HepG2 (cell line): ENCODE data around the gene PITHD1. TPM values are rescaled to one million over a fixed set of nuclear protein-coding genes. Genes with fewer than 3 reads are reported as not detected.

Experiments
- ETS1 ChIP-seq: sonication (generic); formaldehyde crosslinking; IDR thresholded peaks from 2 replicates; pipeline ENCODE4 v1.4.0; 2020; ENCODE audit warnings: missing genetic modification reagents
- FLYWCH1 ChIP-seq: sonication (generic); formaldehyde crosslinking; IDR thresholded peaks from 2 replicates; pipeline ENCODE4 v1.8.1; 2023; ENCODE audit warnings: mild to moderate bottlenecking, missing genetic modification reagents
- GLI4 ChIP-seq: sonication (generic); formaldehyde crosslinking; IDR thresholded peaks from 2 replicates; pipeline ENCODE4 v1.5.1; 2020; ENCODE audit warnings: missing genetic modification reagents, mild to moderate bottlenecking, moderate library complexity, borderline replicate concordance
- GRHL1 ChIP-seq: sonication (generic); formaldehyde crosslinking; conservative IDR thresholded peaks from 2 replicates; pipeline ENCODE4 v1.8.0; 2022; ENCODE audit warnings: missing genetic modification reagents
- PHF21A ChIP-seq: sonication (generic); formaldehyde crosslinking; IDR thresholded peaks from 2 replicates; pipeline ENCODE4 v1.5.0; 2020; ENCODE audit warnings: mild to moderate bottlenecking, missing genetic modification reagents
- RELA ChIP-seq: sonication (generic); formaldehyde crosslinking; IDR thresholded peaks from 2 replicates; pipeline ENCODE4 v1.4.0; 2020; ENCODE audit warnings: missing genetic modification reagents
- REST ChIP-seq, 2 experiments: IDR thresholded peaks; 2 replicates each; pipeline ENCODE4 v1.6.1; 2011 to 2012; ENCODE audit warnings: low read length in 2 of 2, borderline replicate concordance in 1 of 2, low read depth in 1 of 2, mild to moderate bottlenecking in 1 of 2, moderate library complexity in 1 of 2
- RFX1 ChIP-seq: fragments of 450-650 bp; IDR thresholded peaks from 2 replicates; pipeline ENCODE4 v1.6.1; 2017
- SALL1 ChIP-seq: sonication (generic); formaldehyde crosslinking; IDR thresholded peaks from 2 replicates; pipeline ENCODE4 v1.8.0; 2022; ENCODE audit warnings: mild to moderate bottlenecking, missing genetic modification reagents
- SMC3 ChIP-seq: IDR thresholded peaks from 2 replicates; pipeline ENCODE4 v1.6.1; 2011; ENCODE audit warnings: low read length, improper control_type of control experiment
- SUZ12 ChIP-seq: fragments of 150-350 bp; IDR thresholded peaks from 2 replicates; pipeline ENCODE4 v1.6.1; 2014; ENCODE audit warnings: low read depth, low read length
- USF2 ChIP-seq, 2 experiments: sonication (generic) in 1 of 2; formaldehyde crosslinking in 1 of 2; IDR thresholded peaks; 2 replicates each; pipeline versions ENCODE4 v1.5.1 to v1.6.1; 2011 to 2020; ENCODE audit warnings: borderline replicate concordance in 1 of 2, low read depth in 1 of 2, low read length in 1 of 2, mild to moderate bottlenecking in 1 of 2, missing genetic modification reagents in 1 of 2, moderate library complexity in 1 of 2
- ZNF160 ChIP-seq: sonication (generic); formaldehyde crosslinking; IDR thresholded peaks from 2 replicates; pipeline ENCODE4 v1.8.0; 2022; ENCODE audit warnings: mild to moderate bottlenecking, inconsistent platforms, missing genetic modification reagents
- ZNF326 ChIP-seq: sonication (generic); formaldehyde crosslinking; IDR thresholded peaks from 2 replicates; pipeline ENCODE4 v1.4.0; 2020; ENCODE audit warnings: missing genetic modification reagents, borderline replicate concordance
- ZNF543 ChIP-seq: sonication (generic); formaldehyde crosslinking; IDR thresholded peaks from 2 replicates; pipeline ENCODE4 v1.4.0; 2020; ENCODE audit warnings: mild to moderate bottlenecking, missing genetic modification reagents
- ZNF564 ChIP-seq: sonication (generic); formaldehyde crosslinking; IDR thresholded peaks from 2 replicates; pipeline ENCODE4 v1.8.1; 2023; ENCODE audit warnings: mild to moderate bottlenecking, missing genetic modification reagents
- ZNF572 ChIP-seq: sonication (generic); formaldehyde crosslinking; IDR thresholded peaks from 2 replicates; pipeline ENCODE4 v1.5.1; 2020; ENCODE audit warnings: mild to moderate bottlenecking, missing genetic modification reagents
- ZNF644 ChIP-seq: IDR thresholded peaks from 2 replicates; pipeline ENCODE4 v1.6.1; 2016; ENCODE audit warnings: low read depth
- ZNF839 ChIP-seq: sonication (generic); formaldehyde crosslinking; IDR thresholded peaks from 2 replicates; pipeline ENCODE4 v1.4.0; 2020; ENCODE audit warnings: missing genetic modification reagents, mild to moderate bottlenecking, borderline replicate concordance
- ZSCAN20 ChIP-seq: sonication (generic); formaldehyde crosslinking; IDR thresholded peaks from 2 replicates; pipeline ENCODE4 v1.4.0; 2020; ENCODE audit warnings: missing genetic modification reagents, mild to moderate bottlenecking, borderline replicate concordance
- polyA plus RNA-seq, 8 experiments: library from polyadenylated mRNA; depleted of rRNA in 3 of 8; stranded (reverse) in 7 of 8; unstranded in 1 of 8; fragments of >200 nt; fragmentation: Illumina TruSeq in 4 of 8; extraction: Trizol in 4 of 8; gene quantifications; 2 replicates each; pipeline versions ENCODE4 v1.2.1 to v1.2.3, GENCODE V29; 2011 to 2016; ENCODE audit warnings: low read depth in 4 of 8, missing spikeins in 1 of 8, mixed read lengths in 1 of 8; ENCODE audit not compliant: insufficient read depth in 1 of 8
- total RNA-seq, 5 experiments: library from RNA; depleted of rRNA; stranded (reverse); fragments of >200 nt; fragmentation: Illumina TruSeq; extraction: Trizol; gene quantifications; 2 replicates each; pipeline ENCODE4 v1.2.3, GENCODE V29; 2016; ENCODE audit warnings: low read depth in 1 of 5

PITHD1 gene
- total and polyA plus RNA-seq, 2 of the 13 experiments (the other 11 are each of a cell fraction or from before 2014, with no cell fraction given), result 28.0 to 37.3 TPM

GRCh38 chr1:23799570-23800399 lies 21.6 kb downstream of the PITHD1 start (continued):
- 0 out of 2 replicates have a peak, but pooled peaks have one; percentile 31 for TF ChIP-seq ZNF326 (CRISPR knock-in tag)
- TF ChIP-seq SMC3, result no peak
- no peak for TF ChIP-seq ETS1 (CRISPR knock-in tag)
- no peak for TF ChIP-seq ZNF564
- TF ChIP-seq SUZ12, result no peak
- TF ChIP-seq ZNF160 (CRISPR knock-in tag), result no peak
- no peak for TF ChIP-seq GRHL1 (CRISPR knock-in tag)
- no peak for TF ChIP-seq RELA (CRISPR knock-in tag)
- no peak; a peak in 1 of 4 replicates for TF ChIP-seq REST (IDR thresholded peaks at IDR 0.05; ENCODE audit: borderline replicate concordance in 1 of 2, low read depth in 1 of 2, low read length in 2 of 2)
- peak; percentile 41; the same call in 1 of the 2 replicates for TF ChIP-seq USF2 (IDR thresholded peaks at IDR 0.05; ENCODE audit: low read depth, low read length)
- TF ChIP-seq USF2 (CRISPR knock-in tag; IDR thresholded peaks at IDR 0.05; ENCODE audit: borderline replicate concordance), result peak; percentile 77; the same call in 1 of the 2 replicates
- no peak; the same call in 1 of the 2 replicates for TF ChIP-seq ZNF543
- TF ChIP-seq ZNF572 (CRISPR knock-in tag), result no peak
- no peak for TF ChIP-seq ZSCAN20
- no peak for TF ChIP-seq FLYWCH1 (CRISPR knock-in tag)
- TF ChIP-seq ZNF839, result no peak
- TF ChIP-seq RFX1, result no peak
- TF ChIP-seq SALL1, result peak; percentile 50
- TF ChIP-seq GLI4 (CRISPR knock-in tag), result 0 out of 2 replicates have a peak, but pooled peaks have one; percentile 33
- TF ChIP-seq PHF21A, result no peak
- no peak for TF ChIP-seq ZNF644 (CRISPR knock-in tag)
